HL-60 (cell line): ENCODE data around the gene IFI27.

Experiments used
- DNase-seq, 2 experiments: peaks; one replicate each; pipeline ENCODE4 v3.0.0-alpha.2; 2010 to 2020; ENCODE audit warnings: low read depth in 1 of 2, low spot score in 1 of 2
- H3K27ac ChIP-seq: fragments of 250-450 bp; sonication (Bioruptor Pico); replicated peaks from 2 replicates; pipeline ENCODE4 v1.5.1; 2020; ENCODE audit warnings: mild to moderate bottlenecking, moderate library complexity
- H3K27me3 ChIP-seq: fragments of 250-450 bp; sonication (Bioruptor Pico); 2 replicates; pipeline ENCODE4 v1.5.1; 2021; ENCODE audit warnings: mild to moderate bottlenecking, moderate library complexity; ENCODE audit not compliant: insufficient read depth, poor library complexity, severe bottlenecking
- H3K4me3 ChIP-seq: replicated peaks from 2 replicates; pipeline ENCODE4 v1.5.1; 2011; ENCODE audit warnings: mild to moderate bottlenecking, control low read depth, low read length; ENCODE audit not compliant: insufficient read depth
- CTCF ChIP-seq: IDR thresholded peaks from one replicate; pipeline ENCODE4 v1.5.1; 2011; ENCODE audit warnings: low read length, control low read depth, inconsistent platforms; ENCODE audit not compliant: insufficient read depth
- GABPA ChIP-seq: IDR thresholded peaks from 2 replicates; pipeline ENCODE4 v1.6.1; 2012; ENCODE audit warnings: low read depth
- POLR2AphosphoS5 ChIP-seq: IDR thresholded peaks from 2 replicates; pipeline ENCODE4 v1.6.1; 2012; ENCODE audit warnings: low read depth
- REST ChIP-seq: IDR thresholded peaks from 2 replicates; pipeline ENCODE4 v1.6.1; 2012; ENCODE audit warnings: low read depth; ENCODE audit not compliant: insufficient replicate concordance
- SPI1 ChIP-seq: IDR thresholded peaks from 2 replicates; pipeline ENCODE4 v1.6.1; 2012; ENCODE audit warnings: low read depth, mild to moderate bottlenecking, borderline replicate concordance

IFI27 gene

GRCh38 chr14:94081386-94081820, 29.1 kb upstream of the IFI27 start:
- Histone ChIP-seq H3K27me3 (no peaks in the 10 kb centered on the region), H3K27ac (peak overlapping the region; percentile 95), H3K4me3 (peak overlapping the region; percentile 94)
- no peak for TF ChIP-seq CTCF
- no peak for TF ChIP-seq POLR2AphosphoS5
- TF ChIP-seq GABPA = no peak
- no peak for DNase-seq

DNA sequence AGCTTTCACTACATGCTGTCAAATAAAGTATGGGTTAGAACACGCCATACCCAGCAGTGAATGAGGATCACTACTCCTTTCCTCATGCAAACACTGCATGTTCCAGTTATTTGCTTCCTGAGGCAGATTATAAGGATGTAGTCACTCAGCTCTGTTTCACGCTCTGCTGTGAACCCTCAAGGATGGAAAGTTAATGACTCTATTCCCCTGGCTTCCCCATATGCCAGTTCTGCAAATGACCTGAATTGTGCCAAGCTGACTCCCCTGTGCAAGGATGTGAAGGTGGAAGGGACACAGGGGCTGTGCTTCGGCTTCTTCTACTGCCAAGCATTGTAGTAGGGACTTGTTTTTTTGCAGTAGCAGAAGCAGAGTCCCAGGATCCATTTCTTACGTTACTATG, 22.6 kb upstream of the IFI27 start:
- DNase-seq = no peak
- no peaks in the 10 kb centered on the region for H3K27me3 ChIP-seq
- no peak overlapping the region for H3K4me3 ChIP-seq
- H3K27ac ChIP-seq = no peak overlapping the region
- TF ChIP-seq SPI1 (no peak), POLR2AphosphoS5 (no peak), REST (no peak), GABPA (no peak), CTCF (no peak)

DNA sequence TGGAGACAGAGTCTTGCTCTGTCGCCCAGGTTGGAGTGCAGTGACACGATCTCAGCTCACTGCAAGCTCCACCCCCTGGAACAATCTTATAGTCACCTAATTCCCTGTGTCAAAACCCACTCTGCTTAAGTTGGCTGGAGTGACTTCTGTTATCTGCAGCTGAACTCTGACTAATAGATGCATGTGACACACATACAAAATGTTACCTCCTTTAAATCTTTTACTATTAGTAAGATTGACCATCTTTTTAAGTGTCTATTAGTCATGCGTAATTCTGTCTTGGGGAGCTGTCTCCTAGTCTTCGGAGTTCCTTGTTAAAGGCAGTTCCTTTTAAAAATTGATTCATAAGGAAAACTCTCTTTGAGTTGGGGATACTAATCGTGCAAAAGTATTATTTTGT, 22.0 kb upstream of the IFI27 start:
- no peak for TF ChIP-seq REST
- no peaks in the 10 kb centered on the region for H3K27me3 ChIP-seq
- H3K4me3 ChIP-seq = no peak overlapping the region
- H3K27ac ChIP-seq = no peak overlapping the region
- no peak for DNase-seq

GRCh38 chr14:94089479-94089878, 21.1 kb upstream of the IFI27 start:
- TF ChIP-seq REST = no peak
- TF ChIP-seq POLR2AphosphoS5 = no peak
- TF ChIP-seq CTCF = no peak
- no peak for TF ChIP-seq SPI1
- no peak for TF ChIP-seq GABPA
- Histone ChIP-seq H3K4me3 (no peak overlapping the region), H3K27ac (no peak overlapping the region), H3K27me3 (no peaks in the 10 kb centered on the region)
- no peak for DNase-seq
